H7 (cell line): Measurements from ENCODE around the gene IFT43. TPM values are rescaled to one million over a fixed set of nuclear protein-coding genes. Genes with fewer than 3 reads are reported as not detected.

Source experiments
- DNase-seq: peaks from one replicate; pipeline ENCODE4 v3.0.0; 2012
- H3K27me3 ChIP-seq: 2 replicates; pipeline ENCODE4 v1.6.0; 2011; ENCODE audit warnings: mild to moderate bottlenecking, low read length; ENCODE audit not compliant: control insufficient read depth, insufficient read depth
- H3K36me3 ChIP-seq: replicated peaks from 2 replicates; pipeline ENCODE4 v1.5.1; 2011; ENCODE audit warnings: low read length; ENCODE audit not compliant: control insufficient read depth, insufficient read depth
- H3K4me3 ChIP-seq: 2 replicates; pipeline ENCODE4 v1.5.1; 2011; ENCODE audit warnings: low read depth, mild to moderate bottlenecking, control low read depth, low read length, moderate library complexity; ENCODE audit not compliant: insufficient read depth
- total RNA-seq: library from RNA; depleted of rRNA; stranded (reverse); fragments of >200 nt; shearing (Covaris generic); gene quantifications from 2 replicates; pipeline ENCODE4 v1.2.3, GENCODE V29; 2014

Gene IFT43
- total RNA-seq, 1 experiment from 2014 or later, result 24.6 TPM

- Histone ChIP-seq H3K27me3 (no peaks in the 10 kb centered on the region), H3K4me3 (no peak overlapping the region), H3K36me3 (no peaks in the 10 kb centered on the region)
- DNase-seq, result no peak
Observed at GRCh38 chr14:76012354-76012753, 26.8 kb downstream of the IFT43 start.

GRCh38 chr14:76015191-76015590 lies 29.6 kb downstream of the IFT43 start:
- Histone ChIP-seq H3K27me3 (no peaks in the 10 kb centered on the region), H3K36me3 (no peaks in the 10 kb centered on the region), H3K4me3 (no peak overlapping the region)
- no peak for DNase-seq

GRCh38 chr14:76015668-76016067 lies 30.1 kb downstream of the IFT43 start:
- H3K4me3 ChIP-seq, result no peak overlapping the region
- DNase-seq, result no peak
- H3K36me3 ChIP-seq, result no peaks in the 10 kb centered on the region
- no peaks in the 10 kb centered on the region for H3K27me3 ChIP-seq

- H3K27me3 ChIP-seq, result no peaks in the 10 kb centered on the region
- H3K36me3 ChIP-seq, result no peaks in the 10 kb centered on the region
- H3K4me3 ChIP-seq, result no peak overlapping the region
- DNase-seq, result no peak
Observed at GRCh38 chr14:76019676-76020075, 34.1 kb downstream of the IFT43 start.

- Histone ChIP-seq H3K27me3 (no peaks in the 10 kb centered on the region), H3K36me3 (no peaks in the 10 kb centered on the region), H3K4me3 (no peak overlapping the region)
- DNase-seq, result no peak
Observed at GRCh38 chr14:76022991-76023390, 37.4 kb downstream of the IFT43 start.

- H3K4me3 ChIP-seq, result no peak overlapping the region
- H3K27me3 ChIP-seq, result no peaks in the 10 kb centered on the region
- DNase-seq, result no peak
- no peaks in the 10 kb centered on the region for H3K36me3 ChIP-seq
Observed at GRCh38 chr14:76023757-76024156, 38.2 kb downstream of the IFT43 start.

- no peaks in the 10 kb centered on the region for H3K36me3 ChIP-seq
- no peak overlapping the region for H3K4me3 ChIP-seq
- H3K27me3 ChIP-seq, result no peaks in the 10 kb centered on the region
- no peak for DNase-seq
Observed at GRCh38 chr14:76024211-76024907, 38.8 kb downstream of the IFT43 start.

GRCh38 chr14:76034566-76034965 lies 49.0 kb downstream of the IFT43 start:
- Histone ChIP-seq H3K4me3 (no peak overlapping the region), H3K36me3 (no peaks in the 10 kb centered on the region), H3K27me3 (no peaks in the 10 kb centered on the region)
- no peak for DNase-seq

GRCh38 chr14:76040704-76041103 lies 55.1 kb downstream of the IFT43 start:
- no peak for DNase-seq
- Histone ChIP-seq H3K36me3 (no peaks in the 10 kb centered on the region), H3K27me3 (no peaks in the 10 kb centered on the region)

GRCh38 chr14:76045773-76046172 lies 60.2 kb downstream of the IFT43 start:
- Histone ChIP-seq H3K36me3 (no peaks in the 10 kb centered on the region; the same call in 1 of the 2 replicates), H3K4me3 (no peak overlapping the region), H3K27me3 (no peaks in the 10 kb centered on the region)
- DNase-seq, result no peak

More at GRCh38 chr14:76040704-76041103, 55.1 kb downstream of the IFT43 start:
- no peak overlapping the region for H3K4me3 ChIP-seq

GRCh38 chr14:76050250-76050649 lies 64.7 kb downstream of the IFT43 start:
- Histone ChIP-seq H3K27me3 (no peaks in the 10 kb centered on the region), H3K36me3 (no peaks in the 10 kb centered on the region; the same call in 1 of the 2 replicates), H3K4me3 (no peak overlapping the region)
- no peak for DNase-seq

- no peaks in the 10 kb centered on the region; the same call in 1 of the 2 replicates for H3K36me3 ChIP-seq
- no peaks in the 10 kb centered on the region for H3K27me3 ChIP-seq
- no peak overlapping the region for H3K4me3 ChIP-seq
- DNase-seq, result peak; percentile 68
Observed at GRCh38 chr14:76050797-76051392, 65.3 kb downstream of the IFT43 start.

- Histone ChIP-seq H3K4me3 (no peak overlapping the region), H3K27me3 (no peaks in the 10 kb centered on the region), H3K36me3 (no peaks in the 10 kb centered on the region; the same call in 1 of the 2 replicates)
- peak; percentile 51 for DNase-seq
Observed at GRCh38 chr14:76051717-76052465, 66.3 kb downstream of the IFT43 start.

GRCh38 chr14:76053572-76054355 lies 68.2 kb downstream of the IFT43 start:
- Histone ChIP-seq H3K4me3 (no peak overlapping the region), H3K27me3 (no peaks in the 10 kb centered on the region)

More at GRCh38 chr14:76053572-76054355, 68.2 kb downstream of the IFT43 start:
- no peaks in the 10 kb centered on the region; the same call in 1 of the 2 replicates for H3K36me3 ChIP-seq
- DNase-seq, result no peak
